Iris pigment epithelial cell (primary cell): ENCODE results near the gene SMTNL1.

ENCODE experiments used
- DNase-seq: peaks from one replicate; pipeline ENCODE4 v3.0.0-alpha.2; 2011; ENCODE audit warnings: low read depth

SMTNL1 gene

DNA sequence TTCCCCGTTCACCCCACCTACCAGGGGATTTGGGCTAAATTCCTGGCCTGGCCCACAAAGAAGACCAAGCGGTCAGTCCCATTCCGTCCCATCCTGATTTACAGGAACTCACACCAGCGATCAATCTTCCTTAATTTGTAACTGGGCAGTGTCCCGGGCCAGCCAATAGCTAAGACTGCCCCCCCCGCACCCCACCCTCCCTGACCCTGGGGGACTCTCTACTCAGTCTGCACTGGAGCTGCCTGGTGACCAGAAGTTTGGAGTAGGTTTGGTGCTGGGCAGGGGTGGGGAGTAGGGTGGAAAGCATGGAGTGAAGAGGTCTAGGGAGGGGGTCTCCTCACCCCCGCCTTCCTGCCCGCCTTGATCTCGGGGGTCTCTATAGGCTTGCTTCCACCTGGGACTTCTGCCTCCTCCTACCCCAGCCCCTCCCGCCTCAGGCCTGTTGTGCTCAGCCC, 60.1 kb downstream of the SMTNL1 start, which contains the start of gene SERPING1:
Gene SERPING1, plus strand, starts transcription at position 225 of the 455 bp plus-strand sequence. CDS start 586 bp downstream, outside the sequence.
- peak; percentile 34 for DNase-seq

DNA sequence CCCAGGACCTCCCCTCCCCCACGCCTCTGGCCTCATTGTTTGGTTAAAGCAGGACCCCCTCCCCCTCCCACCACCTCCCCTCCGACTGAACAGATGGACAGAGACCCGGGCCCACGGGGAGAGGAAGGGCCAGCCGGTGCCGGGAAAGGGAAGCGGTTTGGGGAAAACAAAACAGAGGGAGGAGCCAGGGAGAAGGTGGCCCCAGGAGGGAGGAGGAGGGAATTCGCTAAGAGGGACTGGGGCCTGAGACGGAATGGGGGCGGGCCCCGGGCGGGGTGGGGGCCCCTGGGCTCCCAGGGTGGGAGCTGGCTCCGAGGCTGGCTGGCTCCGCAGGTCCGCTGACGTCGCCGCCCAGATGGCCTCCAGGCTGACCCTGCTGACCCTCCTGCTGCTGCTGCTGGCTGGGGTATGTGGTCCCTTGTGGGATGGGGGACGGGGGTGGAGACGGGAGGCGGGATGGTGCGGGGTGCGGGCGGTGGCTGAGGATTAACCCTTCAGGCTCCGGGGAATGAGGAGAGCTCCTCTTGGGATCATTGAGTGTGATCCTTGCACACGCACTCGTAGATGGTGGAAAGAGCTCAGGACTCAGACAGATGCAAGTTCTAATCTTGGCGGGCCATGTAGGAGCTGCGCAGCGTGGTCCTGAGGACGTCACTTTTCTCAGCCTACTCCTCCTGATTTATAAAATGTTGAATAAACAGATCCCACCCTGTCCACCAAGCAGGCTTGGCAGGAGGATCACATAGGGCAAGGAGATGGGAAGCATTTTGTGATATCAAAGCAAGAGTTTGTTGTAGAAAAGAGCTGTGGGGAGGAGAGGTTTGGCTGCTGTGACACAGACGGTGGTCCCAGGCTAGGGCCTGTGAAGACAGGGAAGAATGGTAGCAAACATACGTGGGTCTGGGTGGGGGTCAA, 60.8 kb downstream of the SMTNL1 start:
- DNase-seq = peak; percentile 60

DNA sequence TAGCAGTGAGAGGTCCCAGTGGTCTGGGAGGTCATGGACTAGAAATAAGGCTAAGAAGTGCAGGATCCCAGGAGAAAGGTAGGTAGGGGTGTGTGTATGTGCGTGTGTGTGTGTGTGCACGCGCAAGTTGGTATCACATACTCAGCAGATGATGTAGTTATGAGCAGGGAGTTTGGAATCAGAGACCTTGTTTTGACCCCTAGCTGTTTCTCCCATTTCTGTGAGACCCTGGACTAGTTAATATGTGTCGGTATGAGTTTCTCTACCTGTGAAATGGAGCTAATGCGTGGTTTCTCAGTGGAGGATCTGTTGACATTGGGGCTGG, 61.4 kb downstream of the SMTNL1 start:
- DNase-seq = peak; percentile 78

DNA sequence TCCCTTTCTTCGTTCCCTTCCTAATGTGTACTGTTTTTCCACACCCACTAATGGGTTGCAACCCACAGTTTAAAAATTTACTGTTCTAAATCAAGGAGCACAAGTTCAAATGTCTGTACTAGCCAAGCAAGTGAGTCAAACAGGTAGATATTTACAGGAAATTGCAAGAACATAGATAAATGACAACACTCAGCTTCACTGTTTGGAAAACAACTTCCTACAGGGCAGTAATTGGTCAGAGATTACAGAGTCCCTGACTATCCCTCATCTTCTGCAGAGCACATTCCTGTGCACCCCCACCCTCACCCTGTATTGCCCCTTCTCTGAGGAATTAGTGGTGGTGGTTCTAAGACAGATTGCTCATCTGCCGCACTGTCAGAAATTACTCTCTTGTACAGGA, 62.0 kb downstream of the SMTNL1 start:
- DNase-seq = peak; percentile 47
